Loucy (cell line): ENCODE measurements around the gene KRT32.
A peak's percentile ranks its signal among the peaks of the same experiment; 100 is the strongest.

Experiments used
- EZH2phosphoT487 ChIP-seq: fragments of 200-600 bp; IDR thresholded peaks from 2 replicates; pipeline ENCODE4 v1.6.1; 2018; ENCODE audit warnings: antibody characterized with exemption, mild to moderate bottlenecking, moderate library complexity, borderline replicate concordance
- TF ChIP-seq, protein P1 (sequence below): fragments of 200-600 bp; sonication (generic); conservative IDR thresholded peaks from 2 replicates; pipeline ENCODE4 v1.5.1; 2014; ENCODE audit warnings: mild to moderate bottlenecking, antibody characterized with exemption, low read length

DNA sequence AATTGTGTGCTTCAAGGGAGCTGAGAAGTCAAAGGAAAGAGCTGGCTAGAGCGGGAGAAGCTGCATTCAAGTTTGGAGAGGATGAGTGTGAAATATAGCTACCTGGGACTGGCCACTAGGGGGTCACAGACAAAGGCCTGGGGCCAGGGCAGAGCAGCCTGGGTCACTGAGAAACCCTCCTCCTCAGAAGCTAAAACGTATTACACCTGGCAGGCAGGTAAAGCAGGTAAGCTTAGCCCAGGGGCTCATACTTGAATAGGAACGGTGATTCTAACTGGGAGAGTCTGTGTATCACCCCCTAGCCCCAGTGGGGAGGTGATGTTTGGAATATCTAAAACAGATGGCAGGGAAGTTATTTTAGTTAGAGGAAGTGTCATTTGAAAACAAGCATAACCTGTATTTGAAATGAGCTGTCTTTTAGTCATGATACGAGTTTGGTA, 49.6 kb downstream of the KRT32 start:
- TF ChIP-seq, protein P1, sequence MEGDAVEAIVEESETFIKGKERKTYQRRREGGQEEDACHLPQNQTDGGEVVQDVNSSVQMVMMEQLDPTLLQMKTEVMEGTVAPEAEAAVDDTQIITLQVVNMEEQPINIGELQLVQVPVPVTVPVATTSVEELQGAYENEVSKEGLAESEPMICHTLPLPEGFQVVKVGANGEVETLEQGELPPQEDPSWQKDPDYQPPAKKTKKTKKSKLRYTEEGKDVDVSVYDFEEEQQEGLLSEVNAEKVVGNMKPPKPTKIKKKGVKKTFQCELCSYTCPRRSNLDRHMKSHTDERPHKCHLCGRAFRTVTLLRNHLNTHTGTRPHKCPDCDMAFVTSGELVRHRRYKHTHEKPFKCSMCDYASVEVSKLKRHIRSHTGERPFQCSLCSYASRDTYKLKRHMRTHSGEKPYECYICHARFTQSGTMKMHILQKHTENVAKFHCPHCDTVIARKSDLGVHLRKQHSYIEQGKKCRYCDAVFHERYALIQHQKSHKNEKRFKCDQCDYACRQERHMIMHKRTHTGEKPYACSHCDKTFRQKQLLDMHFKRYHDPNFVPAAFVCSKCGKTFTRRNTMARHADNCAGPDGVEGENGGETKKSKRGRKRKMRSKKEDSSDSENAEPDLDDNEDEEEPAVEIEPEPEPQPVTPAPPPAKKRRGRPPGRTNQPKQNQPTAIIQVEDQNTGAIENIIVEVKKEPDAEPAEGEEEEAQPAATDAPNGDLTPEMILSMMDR: peak; percentile 70
- no peak for TF ChIP-seq EZH2phosphoT487
